Neural progenitor cell (in vitro differentiated cells): ENCODE measurements around the gene MS4A18.

Experiments
- EZH2 ChIP-seq: fragments of 200-600 bp; sonication (generic); IDR thresholded peaks from 2 replicates; pipeline ENCODE4 v1.6.1; 2017; ENCODE audit warnings: antibody characterized with exemption, mild to moderate bottlenecking, moderate library complexity
- EZH2phosphoT487 ChIP-seq: fragments of 200-600 bp; sonication (generic); IDR thresholded peaks from 2 replicates; pipeline ENCODE4 v1.6.1; 2017; ENCODE audit warnings: antibody characterized with exemption
- TF ChIP-seq, protein P1 (sequence below): fragments of 200-600 bp; sonication (generic); IDR thresholded peaks from 2 replicates; pipeline ENCODE4 v1.5.1; 2017; ENCODE audit warnings: antibody characterized with exemption, mild to moderate bottlenecking

DNA sequence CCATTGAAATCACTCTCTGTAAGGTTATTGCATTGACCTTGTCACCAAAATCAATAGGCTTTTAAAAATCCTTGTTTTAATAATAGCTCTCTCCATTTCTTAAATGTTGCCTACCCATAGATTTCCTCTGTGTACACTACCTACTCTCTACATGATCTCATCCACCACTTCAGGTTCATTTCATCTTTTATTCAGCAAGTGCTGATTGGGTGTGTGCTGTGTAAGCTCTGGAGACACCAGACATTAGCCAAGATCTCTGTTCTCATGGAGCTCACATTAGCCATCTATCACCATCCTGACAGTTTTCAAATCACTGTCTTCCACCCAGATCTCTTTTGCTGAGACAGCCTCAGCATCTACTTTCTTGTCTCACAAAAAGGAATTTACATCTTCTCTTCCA is 56.3 kb downstream of the MS4A18 start:
- TF ChIP-seq, protein P1, sequence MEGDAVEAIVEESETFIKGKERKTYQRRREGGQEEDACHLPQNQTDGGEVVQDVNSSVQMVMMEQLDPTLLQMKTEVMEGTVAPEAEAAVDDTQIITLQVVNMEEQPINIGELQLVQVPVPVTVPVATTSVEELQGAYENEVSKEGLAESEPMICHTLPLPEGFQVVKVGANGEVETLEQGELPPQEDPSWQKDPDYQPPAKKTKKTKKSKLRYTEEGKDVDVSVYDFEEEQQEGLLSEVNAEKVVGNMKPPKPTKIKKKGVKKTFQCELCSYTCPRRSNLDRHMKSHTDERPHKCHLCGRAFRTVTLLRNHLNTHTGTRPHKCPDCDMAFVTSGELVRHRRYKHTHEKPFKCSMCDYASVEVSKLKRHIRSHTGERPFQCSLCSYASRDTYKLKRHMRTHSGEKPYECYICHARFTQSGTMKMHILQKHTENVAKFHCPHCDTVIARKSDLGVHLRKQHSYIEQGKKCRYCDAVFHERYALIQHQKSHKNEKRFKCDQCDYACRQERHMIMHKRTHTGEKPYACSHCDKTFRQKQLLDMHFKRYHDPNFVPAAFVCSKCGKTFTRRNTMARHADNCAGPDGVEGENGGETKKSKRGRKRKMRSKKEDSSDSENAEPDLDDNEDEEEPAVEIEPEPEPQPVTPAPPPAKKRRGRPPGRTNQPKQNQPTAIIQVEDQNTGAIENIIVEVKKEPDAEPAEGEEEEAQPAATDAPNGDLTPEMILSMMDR = no peak
- TF ChIP-seq EZH2 = no peak
- no peak for TF ChIP-seq EZH2phosphoT487
